ENCODE measurements around the gene COA1.
A peak's percentile ranks its signal among the peaks of the same experiment; 100 is the strongest.
"Not testable (repeated sequence)": the region's sequence is repeated elsewhere in the genome, so short reads cannot be mapped to it uniquely, and the experiment has no call there.

Gene COA1

GRCh38 chr7:43691611-43692010 is 37.7 kb downstream of the COA1 start:
- no peak for DNase-seq (ENCODE audit: low read depth in 2 of 2)

- DNase-seq (ENCODE audit: low read depth in 2 of 2), result no peak
Observed at GRCh38 chr7:43689115-43689514, 40.2 kb downstream of the COA1 start.

- not testable (repeated sequence) for DNase-seq (ENCODE audit: low read depth in 2 of 2)
Observed at GRCh38 chr7:43687866-43688265, 41.5 kb downstream of the COA1 start.

GRCh38 chr7:43686991-43687390 is 42.3 kb downstream of the COA1 start:
- no peak for DNase-seq (ENCODE audit: low read depth in 2 of 2)

- no peak for DNase-seq (ENCODE audit: low read depth in 2 of 2)
Observed at GRCh38 chr7:43680736-43681135, 48.6 kb downstream of the COA1 start.

- DNase-seq (ENCODE audit: low read depth in 2 of 2), result no peak
Observed at GRCh38 chr7:43679210-43680068, 49.9 kb downstream of the COA1 start.

- no peak for DNase-seq (ENCODE audit: low read depth in 2 of 2)
Observed at GRCh38 chr7:43678315-43678714, 51.0 kb downstream of the COA1 start.

- DNase-seq (ENCODE audit: low read depth in 2 of 2), result no peak
Observed at GRCh38 chr7:43677864-43678263, 51.5 kb downstream of the COA1 start.

- no peak for DNase-seq (ENCODE audit: low read depth in 2 of 2)
Observed at GRCh38 chr7:43674559-43675436, 54.5 kb downstream of the COA1 start.

- not testable (repeated sequence) for DNase-seq (ENCODE audit: low read depth in 2 of 2)
Observed at GRCh38 chr7:43673243-43673976, 55.9 kb downstream of the COA1 start.

GRCh38 chr7:43671521-43671920 is 57.8 kb downstream of the COA1 start:
- no peak for DNase-seq (ENCODE audit: low read depth in 2 of 2)

- DNase-seq (ENCODE audit: low read depth in 2 of 2), result peak; percentile 85 to 87
Observed at GRCh38 chr7:43669286-43670081, 59.8 kb downstream of the COA1 start.

GRCh38 chr7:43668035-43668434 is 61.3 kb downstream of the COA1 start:
- DNase-seq (ENCODE audit: low read depth in 2 of 2), result no peak

GRCh38 chr7:43666938-43667337 is 62.4 kb downstream of the COA1 start:
- DNase-seq (ENCODE audit: low read depth in 2 of 2), result no peak

GRCh38 chr7:43664681-43665080 is 64.6 kb downstream of the COA1 start:
- DNase-seq (ENCODE audit: low read depth in 2 of 2), result no peak

GRCh38 chr7:43660141-43660540 is 69.2 kb downstream of the COA1 start:
- DNase-seq (ENCODE audit: low read depth in 2 of 2), result no peak

- no peak for DNase-seq (ENCODE audit: low read depth in 2 of 2)
Observed at GRCh38 chr7:43659549-43659896, 69.8 kb downstream of the COA1 start.

GRCh38 chr7:43658718-43659548 is 70.4 kb downstream of the COA1 start:
- peak; percentile 43 to 47 for DNase-seq (ENCODE audit: low read depth in 2 of 2)

- DNase-seq (ENCODE audit: low read depth in 2 of 2), result no peak
Observed at GRCh38 chr7:43656997-43657396, 72.3 kb downstream of the COA1 start.

- no peak for DNase-seq (ENCODE audit: low read depth in 2 of 2)
Observed at GRCh38 chr7:43655584-43655983, 73.7 kb downstream of the COA1 start.

Measured in stimulated activated CD4-positive, alpha-beta T cell treated with anti-CD3 and anti-CD28 coated beads, Interleukin-15, amount 100 ng/mL, for 48 hours (primary cell).